ENCODE data around the gene RBMS2. TPM values are rescaled to one million over a fixed set of nuclear protein-coding genes. Genes with fewer than 3 reads are reported as not detected.

Gene RBMS2
- 20.4 and 34.3 TPM in 2 replicates for total RNA-seq

DNA sequence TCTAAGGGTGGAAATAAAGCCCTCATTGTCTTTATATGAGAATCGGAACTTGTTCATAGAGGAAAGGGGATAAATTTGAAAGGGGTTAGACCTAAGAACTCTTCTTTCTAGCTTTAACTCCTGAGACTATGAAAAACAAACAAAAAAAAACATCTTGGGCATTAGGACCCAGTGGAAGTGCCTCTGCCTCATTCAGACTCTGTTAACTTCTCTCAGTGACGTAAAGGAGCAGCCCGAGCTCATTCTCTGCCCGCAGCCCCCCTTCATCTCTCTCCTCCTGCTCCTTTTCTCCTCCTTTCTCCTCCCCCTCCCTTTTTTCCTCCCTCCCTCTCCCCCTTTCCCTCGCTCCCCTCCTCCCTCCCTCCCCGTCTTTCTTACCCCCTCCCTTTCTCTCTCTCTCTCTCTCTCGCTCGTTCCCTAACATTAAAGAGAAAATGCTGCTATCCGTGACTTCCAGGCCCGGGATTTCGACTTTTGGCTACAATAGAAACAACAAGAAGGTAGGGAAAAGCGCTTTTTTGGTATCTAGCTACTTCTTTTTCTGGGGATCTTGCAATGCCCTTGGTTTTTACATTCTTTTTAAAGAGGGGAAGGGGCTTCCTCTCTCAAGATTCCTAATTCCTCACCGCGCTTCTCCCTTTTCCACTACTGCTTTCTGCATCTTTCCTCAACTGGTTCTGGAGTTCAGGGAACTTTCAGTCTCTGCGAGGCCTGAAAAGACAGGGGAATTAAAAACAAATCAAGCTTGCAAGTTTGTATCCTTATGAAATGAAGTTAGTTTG is at the start of gene RBMS2:
RBMS2 (plus strand) TSS at position 231 of the 782 bp plus-strand sequence; CDS start at position 435, 204 bp downstream.

DNA sequence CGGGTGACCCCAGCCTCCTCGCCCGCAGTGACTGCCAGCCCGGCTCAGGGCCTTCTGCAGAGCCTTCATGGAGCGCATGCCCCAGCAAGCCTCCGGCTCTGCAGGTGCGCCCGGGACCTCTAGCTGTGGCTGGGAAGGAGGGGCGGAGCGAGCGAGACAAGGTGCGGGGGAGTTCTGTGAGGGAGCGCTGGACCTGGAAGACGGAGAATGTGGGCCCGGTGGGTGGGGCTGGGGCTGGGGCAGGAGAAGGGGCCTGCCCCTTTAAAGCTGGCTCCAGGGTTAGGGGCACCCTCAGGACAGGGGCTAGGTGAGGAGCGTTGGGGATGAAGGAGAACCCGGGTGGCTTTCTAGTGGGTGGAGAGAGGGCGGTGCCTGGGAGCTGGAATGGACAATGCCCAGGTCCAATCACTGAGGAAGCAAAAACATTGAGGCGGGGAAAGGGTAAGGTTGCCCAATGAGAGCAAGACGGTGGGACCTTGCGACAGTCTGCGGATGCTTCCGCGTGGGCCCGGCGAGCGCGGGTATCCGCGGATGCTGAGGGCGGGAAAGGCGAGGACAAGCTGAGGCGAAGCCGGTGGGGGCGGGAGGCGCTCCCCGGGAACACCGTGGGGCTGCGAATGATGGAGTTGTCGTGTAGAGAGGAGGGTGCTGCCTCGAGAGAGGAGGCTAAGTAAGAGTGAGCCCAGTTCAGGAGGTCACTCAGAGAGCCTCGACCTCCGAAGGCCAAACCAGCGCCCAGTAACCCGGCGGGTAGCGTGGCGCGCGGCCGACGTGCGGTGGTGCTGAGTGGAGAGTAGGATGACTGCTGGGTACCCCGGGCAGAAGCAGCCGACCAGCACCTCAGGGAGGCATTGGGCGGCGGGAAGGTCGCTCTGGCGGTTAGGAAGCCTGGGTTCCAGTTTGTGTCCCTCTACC is 33.3 kb upstream of the RBMS2 start, which contains the start of gene GLS2:
GLS2 (minus strand) TSS at position 121 of the 915 bp plus-strand sequence; CDS start at position 78, 43 bp downstream.

GRCh38 chr12:56630180-56630632 is 108.6 kb downstream of the RBMS2 start, which contains the start of gene BAZ2A:
TSS of gene BAZ2A (minus strand) at chr12:56630326. CDS start at chr12:56617530, 12,796 bp downstream.

Small RNAs within 50 kb of the gene (small RNA-seq; reads per million reads assigned to genes)
- gene RNU6-343P (not detected), gene SNORD59A (3,646 reads per million, percentile 100 among the genes with 10 or more reads in this experiment)

Other genes with a start within 250 kb of the RBMS2 start
- gene CS, start 221.5 kb upstream of the RBMS2 start, total RNA-seq, result 101 and 133 TPM in 2 replicates
- gene CNPY2, start 205.8 kb upstream of the RBMS2 start, total RNA-seq, result 80.1 and 106 TPM in 2 replicates
- gene PAN2, start 187.8 kb upstream of the RBMS2 start, total RNA-seq, result 25.2 and 42.8 TPM in 2 replicates
- gene IL23A, start 182.9 kb upstream of the RBMS2 start, total RNA-seq, result 0.22 TPM in 1 of 2 replicates, not detected in the other
- 155 and 167 TPM in 2 replicates for gene STAT2, start 161.7 kb upstream of the RBMS2 start, total RNA-seq
- gene APOF, start 159.0 kb upstream of the RBMS2 start, total RNA-seq, result not detected in 2 replicates
- gene TIMELESS, start 72.4 kb upstream of the RBMS2 start, total RNA-seq, result 5.9 and 10.2 TPM in 2 replicates
- gene MIP, start 67.2 kb upstream of the RBMS2 start, total RNA-seq, result not detected in 2 replicates
- 1.8 and 2.4 TPM in 2 replicates for gene SPRYD4, start 53.2 kb upstream of the RBMS2 start, total RNA-seq
- under 0.01 TPM in 1 of 2 replicates, not detected in the other for gene GLS2, start 33.7 kb upstream of the RBMS2 start, total RNA-seq
- 48.0 and 58.9 TPM in 2 replicates for gene BAZ2A, start 108.5 kb downstream of the RBMS2 start, total RNA-seq
- 303 and 479 TPM in 2 replicates for gene ATP5F1B, start 124.2 kb downstream of the RBMS2 start, total RNA-seq
- 58.5 and 72.6 TPM in 2 replicates for gene PTGES3, start 166.5 kb downstream of the RBMS2 start, total RNA-seq
- 677 and 833 TPM in 2 replicates for gene NACA, start 203.5 kb downstream of the RBMS2 start, total RNA-seq
- 8.1 and 8.2 TPM in 2 replicates for gene PRIM1, start 230.5 kb downstream of the RBMS2 start, total RNA-seq
- 0.76 and 1.2 TPM in 2 replicates for gene HSD17B6, start 241.5 kb downstream of the RBMS2 start, total RNA-seq

All from placental epithelial cell (primary cell).